HepG2 (cell line): ENCODE data around the gene DBNDD1. TPM values are rescaled to one million over a fixed set of nuclear protein-coding genes. Genes with fewer than 3 reads are reported as not detected.
A peak's percentile ranks its signal among the peaks of the same experiment; 100 is the strongest.

Experiments used
- ATF5 ChIP-seq: sonication (generic); formaldehyde crosslinking; IDR thresholded peaks from 2 replicates; pipeline ENCODE4 v1.4.0; 2020; ENCODE audit warnings: mild to moderate bottlenecking, low read depth, missing genetic modification reagents
- CREBL2 ChIP-seq: sonication (generic); formaldehyde crosslinking; IDR thresholded peaks from 2 replicates; pipeline ENCODE4 v1.8.1; 2023; ENCODE audit warnings: missing genetic modification reagents, mild to moderate bottlenecking, borderline replicate concordance
- JUN ChIP-seq: sonication (generic); formaldehyde crosslinking; IDR thresholded peaks from 2 replicates; pipeline ENCODE4 v1.4.0; 2020; ENCODE audit warnings: mild to moderate bottlenecking, missing genetic modification reagents
- KLF13 ChIP-seq: sonication (generic); formaldehyde crosslinking; IDR thresholded peaks from 2 replicates; pipeline ENCODE4 v1.4.0; 2020; ENCODE audit warnings: mild to moderate bottlenecking, missing genetic modification reagents
- LCORL ChIP-seq, 2 experiments: fragments of 450-650 bp in 1 of 2; sonication (generic) in 1 of 2; formaldehyde crosslinking in 1 of 2; IDR thresholded peaks; 2 replicates each; pipeline versions ENCODE4 v1.5.0 to v1.6.1; 2017 to 2020; ENCODE audit warnings: antibody characterized with exemption in 1 of 2, missing genetic modification reagents in 1 of 2
- MAX ChIP-seq: IDR thresholded peaks from 2 replicates; pipeline ENCODE4 v1.6.1; 2012; ENCODE audit warnings: inconsistent platforms
- MTERF4 ChIP-seq: sonication (generic); formaldehyde crosslinking; IDR thresholded peaks from 2 replicates; pipeline ENCODE4 v1.8.0; 2023; ENCODE audit warnings: mild to moderate bottlenecking, missing genetic modification reagents
- NFYC ChIP-seq: IDR thresholded peaks from 2 replicates; pipeline ENCODE4 v1.6.1; 2016; ENCODE audit warnings: missing genetic modification reagents, missing compliant biosample characterization
- NR2F2 ChIP-seq: IDR thresholded peaks from 2 replicates; pipeline ENCODE4 v1.6.1; 2012; ENCODE audit warnings: low read depth, inconsistent platforms, borderline replicate concordance
- PRDM15 ChIP-seq: sonication (generic); formaldehyde crosslinking; IDR thresholded peaks from 2 replicates; pipeline ENCODE4 v1.4.0; 2020; ENCODE audit warnings: missing genetic modification reagents
- SYNCRIP ChIP-seq: fragments of 200-400 bp; formaldehyde crosslinking; IDR thresholded peaks from 2 replicates; pipeline ENCODE4 v1.6.1; 2018; ENCODE audit warnings: mild to moderate bottlenecking, low read depth, low read length; ENCODE audit not compliant: insufficient read depth
- TBP ChIP-seq: sonication (generic); formaldehyde crosslinking; IDR thresholded peaks from 2 replicates; pipeline ENCODE4 v1.5.0; 2020; ENCODE audit warnings: missing genetic modification reagents
- TERF1 ChIP-seq: sonication (generic); formaldehyde crosslinking; IDR thresholded peaks from 2 replicates; pipeline ENCODE4 v1.8.0; 2022; ENCODE audit warnings: mild to moderate bottlenecking, missing genetic modification reagents, moderate library complexity
- YY1 ChIP-seq: IDR thresholded peaks from 2 replicates; pipeline ENCODE4 v1.6.1; 2011; ENCODE audit warnings: low read length, low read depth, moderate library complexity, mild to moderate bottlenecking; ENCODE audit not compliant: insufficient read depth, insufficient replicate concordance
- ZFAT ChIP-seq: sonication (generic); formaldehyde crosslinking; conservative IDR thresholded peaks from 2 replicates; pipeline ENCODE4 v1.8.1; 2023; ENCODE audit warnings: missing genetic modification reagents, inconsistent platforms
- ZNF512 ChIP-seq: sonication (generic); formaldehyde crosslinking; IDR thresholded peaks from 2 replicates; pipeline ENCODE4 v1.4.0; 2020; ENCODE audit warnings: mild to moderate bottlenecking, missing genetic modification reagents
- ZNF577 ChIP-seq: sonication (generic); formaldehyde crosslinking; IDR thresholded peaks from 2 replicates; pipeline ENCODE4 v1.4.0; 2020; ENCODE audit warnings: mild to moderate bottlenecking, low read depth, missing genetic modification reagents, borderline replicate concordance
- ZNF7 ChIP-seq: IDR thresholded peaks from 2 replicates; pipeline ENCODE4 v1.6.1; 2016; ENCODE audit warnings: missing biosample characterization, missing genetic modification reagents
- polyA plus RNA-seq, 8 experiments: library from polyadenylated mRNA; depleted of rRNA in 3 of 8; stranded (reverse) in 7 of 8; unstranded in 1 of 8; fragments of >200 nt; fragmentation: Illumina TruSeq in 4 of 8; extraction: Trizol in 4 of 8; gene quantifications; 2 replicates each; pipeline versions ENCODE4 v1.2.1 to v1.2.3, GENCODE V29; 2011 to 2016; ENCODE audit warnings: low read depth in 4 of 8, missing spikeins in 1 of 8, mixed read lengths in 1 of 8; ENCODE audit not compliant: insufficient read depth in 1 of 8
- total RNA-seq, 5 experiments: library from RNA; depleted of rRNA; stranded (reverse); fragments of >200 nt; fragmentation: Illumina TruSeq; extraction: Trizol; gene quantifications; 2 replicates each; pipeline ENCODE4 v1.2.3, GENCODE V29; 2016; ENCODE audit warnings: low read depth in 1 of 5

The DBNDD1 gene
- total and polyA plus RNA-seq, 2 of the 13 experiments (the other 11 are each of a cell fraction or from before 2014, with no cell fraction given), result 17.0 to 40.4 TPM

- TF ChIP-seq ZNF512 (CRISPR knock-in tag) (no peak), LCORL (IDR thresholded peaks at IDR 0.05) (no peak), LCORL (CRISPR knock-in tag; IDR thresholded peaks at IDR 0.05) (no peak), ZNF7 (no peak), SYNCRIP (no peak), KLF13 (CRISPR knock-in tag) (no peak), NFYC (CRISPR knock-in tag) (no peak), PRDM15 (CRISPR knock-in tag) (no peak), TBP (no peak), MTERF4 (CRISPR knock-in tag) (no peak), YY1 (no peak), ZNF577 (CRISPR knock-in tag) (no peak), TERF1 (CRISPR knock-in tag) (0 out of 2 replicates have a peak, but pooled peaks have one; percentile 32), ZFAT (CRISPR knock-in tag) (no peak), NR2F2 (no peak), ATF5 (CRISPR knock-in tag) (no peak), CREBL2 (CRISPR knock-in tag) (no peak), JUN (CRISPR knock-in tag) (no peak), MAX (0 out of 2 replicates have a peak, but pooled peaks have one; percentile 44)
Observed at GRCh38 chr16:90019543-90020259, 445 bp upstream of the DBNDD1 start (continued).
